GM12864 (cell line): ENCODE results near the gene CYP19A1.

Source experiments
- DNase-seq: peaks from one replicate; pipeline ENCODE4 v3.0.0-alpha.2; 2011; ENCODE audit warnings: low read depth
- H3K4me3 ChIP-seq: 2 replicates; pipeline ENCODE4 v1.5.1; 2011; ENCODE audit warnings: mild to moderate bottlenecking, low read depth, low read length, control low read depth
- CTCF ChIP-seq: IDR thresholded peaks from 2 replicates; pipeline ENCODE4 v1.5.1; 2011; ENCODE audit warnings: low read depth, mild to moderate bottlenecking, moderate library complexity, low read length, control low read depth, inconsistent platforms; ENCODE audit errors: missing control alignments

The CYP19A1 gene

DNA sequence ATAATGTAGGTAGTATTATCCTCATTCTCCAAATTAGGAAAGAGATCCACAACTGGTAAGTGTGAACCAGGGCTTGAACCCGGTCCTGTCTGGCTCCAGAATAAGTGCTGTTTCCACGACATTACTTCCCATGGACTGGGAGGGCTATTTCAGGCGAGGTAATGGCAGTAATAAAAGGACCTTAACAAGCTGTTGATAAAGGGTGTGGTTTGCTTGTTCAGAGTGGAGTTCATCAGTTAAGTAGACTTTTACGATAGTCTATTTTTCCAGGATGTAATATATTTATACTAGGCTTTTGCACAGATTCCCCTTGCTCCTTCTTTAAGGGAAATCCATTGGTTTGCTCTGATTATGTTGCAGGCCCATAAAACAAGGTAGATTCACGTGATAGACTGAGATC, 155.3 kb downstream of the CYP19A1 start:
- no peak overlapping the region for H3K4me3 ChIP-seq
- TF ChIP-seq CTCF: no peak
- DNase-seq: no peak

DNA sequence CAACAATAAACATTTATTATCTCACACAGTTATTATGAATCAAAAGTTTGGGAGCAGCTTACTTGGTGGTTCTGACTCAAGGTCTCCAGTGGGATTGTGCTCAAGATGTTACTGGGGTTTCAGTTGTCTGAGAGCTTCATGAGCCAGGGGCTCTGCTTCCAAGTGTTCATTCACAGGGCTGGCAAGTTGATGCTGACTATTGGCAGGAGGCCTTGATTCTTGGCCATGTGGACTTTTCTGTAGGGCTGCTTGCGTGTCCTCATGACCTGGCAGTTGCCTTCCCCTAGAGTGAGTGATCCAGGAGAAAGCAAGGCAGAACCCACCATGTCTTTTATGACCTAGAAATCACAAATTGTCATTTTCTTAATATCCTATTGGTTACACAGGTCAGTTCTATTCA, 156.5 kb downstream of the CYP19A1 start:
- TF ChIP-seq CTCF: no peak
- DNase-seq: no peak

GRCh38 chr15:51181221-51181620, 157.2 kb downstream of the CYP19A1 start:
- no peak for TF ChIP-seq CTCF
- H3K4me3 ChIP-seq: no peak overlapping the region
- DNase-seq: no peak

More for the DNA sequence above, 156.5 kb downstream of the CYP19A1 start:
- no peak overlapping the region for H3K4me3 ChIP-seq

- no peak overlapping the region for H3K4me3 ChIP-seq
- TF ChIP-seq CTCF: no peak
- DNase-seq: no peak
Observed at GRCh38 chr15:51180534-51180933, 157.9 kb downstream of the CYP19A1 start.

- no peak for TF ChIP-seq CTCF
- DNase-seq: no peak
- no peak overlapping the region for H3K4me3 ChIP-seq
Observed at GRCh38 chr15:51180011-51180410, 158.4 kb downstream of the CYP19A1 start.

GRCh38 chr15:51172193-51172592, 166.2 kb downstream of the CYP19A1 start:
- no peak for TF ChIP-seq CTCF
- no peak for DNase-seq
- no peak overlapping the region for H3K4me3 ChIP-seq

- no peak overlapping the region for H3K4me3 ChIP-seq
- no peak for DNase-seq
- no peak for TF ChIP-seq CTCF
Observed at GRCh38 chr15:51171634-51171932, 166.8 kb downstream of the CYP19A1 start.
